ENCODE data around the gene CCDC134.

GRCh38 chr22:41812805-41813545 is 12.5 kb downstream of the CCDC134 start:
- no peak for TF ChIP-seq EP300 (IDR thresholded peaks at IDR 0.05)
- no peak for TF ChIP-seq CTCF (IDR thresholded peaks at IDR 0.05)

Measured in tibial nerve (tissue), 4 donors.